HUES48 (cell line): Measurements from ENCODE around the gene TMPRSS15.

Source experiments
- H3K27ac ChIP-seq: one replicate; pipeline ENCODE4 v1.7.0; 2013; ENCODE audit warnings: low read depth, low read length, inconsistent platforms
- H3K27me3 ChIP-seq: 2 replicates; pipeline ENCODE4 v1.6.1; 2013; ENCODE audit warnings: mild to moderate bottlenecking, low read length; ENCODE audit not compliant: control insufficient read depth, insufficient read depth
- H3K36me3 ChIP-seq: 2 replicates; pipeline ENCODE4 v1.6.1; 2013; ENCODE audit warnings: low read length; ENCODE audit not compliant: control insufficient read depth, insufficient read depth
- H3K4me1 ChIP-seq: 2 replicates; pipeline ENCODE4 v1.6.1; 2013; ENCODE audit warnings: mild to moderate bottlenecking, low read length; ENCODE audit not compliant: control insufficient read depth, insufficient read depth
- H3K4me3 ChIP-seq: 2 replicates; pipeline ENCODE4 v1.5.1; 2013; ENCODE audit warnings: mild to moderate bottlenecking, low read depth, low read length
- H3K9ac ChIP-seq: 2 replicates; pipeline ENCODE4 v1.6.1; 2013; ENCODE audit warnings: mild to moderate bottlenecking, low read depth, low read length, moderate library complexity
- H3K9me3 ChIP-seq: 2 replicates; pipeline ENCODE4 v1.6.1; 2013; ENCODE audit warnings: low read length; ENCODE audit not compliant: control insufficient read depth, insufficient read depth

Gene TMPRSS15

GRCh38 chr21:18350216-18350615 is 53.4 kb downstream of the TMPRSS15 start:
- no peaks in the 10 kb centered on the region for H3K9me3 ChIP-seq
- H3K36me3 ChIP-seq = no peaks in the 10 kb centered on the region
- H3K27me3 ChIP-seq = no peaks in the 10 kb centered on the region
- H3K4me3 ChIP-seq = no peak overlapping the region
- H3K4me1 ChIP-seq = no peaks in the 10 kb centered on the region
- H3K9ac ChIP-seq = no peak overlapping the region
- H3K27ac ChIP-seq = no peak overlapping the region

- Histone ChIP-seq H3K9me3 (no peaks in the 10 kb centered on the region), H3K4me1 (no peaks in the 10 kb centered on the region), H3K27me3 (no peaks in the 10 kb centered on the region), H3K4me3 (no peak overlapping the region), H3K9ac (no peak overlapping the region), H3K27ac (no peak overlapping the region), H3K36me3 (no peaks in the 10 kb centered on the region)
Observed at GRCh38 chr21:18349468-18349867, 54.1 kb downstream of the TMPRSS15 start.

GRCh38 chr21:18340387-18340942 is 63.1 kb downstream of the TMPRSS15 start:
- Histone ChIP-seq H3K4me1 (no peaks in the 10 kb centered on the region), H3K36me3 (no peaks in the 10 kb centered on the region)

GRCh38 chr21:18335651-18336236 is 67.8 kb downstream of the TMPRSS15 start:
- no peaks in the 10 kb centered on the region for H3K9me3 ChIP-seq
- no peaks in the 10 kb centered on the region for H3K36me3 ChIP-seq
- H3K27ac ChIP-seq = no peak overlapping the region
- no peaks in the 10 kb centered on the region for H3K27me3 ChIP-seq
- no peak overlapping the region for H3K9ac ChIP-seq
- H3K4me3 ChIP-seq = no peak overlapping the region
- no peaks in the 10 kb centered on the region for H3K4me1 ChIP-seq

More at GRCh38 chr21:18340387-18340942, 63.1 kb downstream of the TMPRSS15 start:
- H3K9ac ChIP-seq = no peak overlapping the region
- H3K9me3 ChIP-seq = no peaks in the 10 kb centered on the region
- no peaks in the 10 kb centered on the region for H3K27me3 ChIP-seq
- H3K27ac ChIP-seq = no peak overlapping the region
- H3K4me3 ChIP-seq = no peak overlapping the region

GRCh38 chr21:18334066-18334465 is 69.5 kb downstream of the TMPRSS15 start:
- Histone ChIP-seq H3K36me3 (no peaks in the 10 kb centered on the region), H3K4me3 (no peak overlapping the region), H3K9ac (no peak overlapping the region), H3K9me3 (no peaks in the 10 kb centered on the region), H3K27ac (no peak overlapping the region), H3K4me1 (no peaks in the 10 kb centered on the region), H3K27me3 (no peaks in the 10 kb centered on the region)

- H3K4me3 ChIP-seq = no peak overlapping the region
- H3K9me3 ChIP-seq = peaks cover 10% of the 10 kb centered on the region
- H3K27ac ChIP-seq = no peak overlapping the region
- no peaks in the 10 kb centered on the region for H3K27me3 ChIP-seq
- no peaks in the 10 kb centered on the region for H3K36me3 ChIP-seq
- H3K4me1 ChIP-seq = peaks cover 6% of the 10 kb centered on the region; the same call in 1 of the 2 replicates
- H3K9ac ChIP-seq = no peak overlapping the region
Observed at GRCh38 chr21:18318156-18318555, 85.4 kb downstream of the TMPRSS15 start.

- H3K4me1 ChIP-seq = peaks cover 9% of the 10 kb centered on the region
- H3K9me3 ChIP-seq = no peaks in the 10 kb centered on the region
- no peaks in the 10 kb centered on the region for H3K27me3 ChIP-seq
- H3K36me3 ChIP-seq = no peaks in the 10 kb centered on the region
- H3K9ac ChIP-seq = no peak overlapping the region
- H3K4me3 ChIP-seq = no peak overlapping the region
- H3K27ac ChIP-seq = no peak overlapping the region
Observed at GRCh38 chr21:18298228-18298627, 105.4 kb downstream of the TMPRSS15 start.

GRCh38 chr21:18294100-18294499 is 109.5 kb downstream of the TMPRSS15 start:
- Histone ChIP-seq H3K4me3 (no peak overlapping the region), H3K4me1 (peaks cover 6% of the 10 kb centered on the region), H3K27ac (no peak overlapping the region), H3K36me3 (no peaks in the 10 kb centered on the region), H3K9ac (no peak overlapping the region), H3K27me3 (no peaks in the 10 kb centered on the region), H3K9me3 (no peaks in the 10 kb centered on the region)

- H3K4me3 ChIP-seq = no peak overlapping the region
- H3K27me3 ChIP-seq = no peaks in the 10 kb centered on the region
- H3K9ac ChIP-seq = no peak overlapping the region
- no peaks in the 10 kb centered on the region for H3K9me3 ChIP-seq
- H3K27ac ChIP-seq = no peak overlapping the region
- no peaks in the 10 kb centered on the region for H3K36me3 ChIP-seq
- H3K4me1 ChIP-seq = no peaks in the 10 kb centered on the region
Observed at GRCh38 chr21:18289876-18290275, 113.7 kb downstream of the TMPRSS15 start.

GRCh38 chr21:18285379-18285778 is 118.2 kb downstream of the TMPRSS15 start:
- H3K27me3 ChIP-seq = no peaks in the 10 kb centered on the region
- no peak overlapping the region for H3K27ac ChIP-seq
- H3K4me1 ChIP-seq = no peaks in the 10 kb centered on the region
- H3K9ac ChIP-seq = no peak overlapping the region
- no peaks in the 10 kb centered on the region for H3K9me3 ChIP-seq
- H3K4me3 ChIP-seq = no peak overlapping the region
- no peaks in the 10 kb centered on the region for H3K36me3 ChIP-seq

GRCh38 chr21:18275781-18276180 is 127.8 kb downstream of the TMPRSS15 start:
- H3K27ac ChIP-seq = no peak overlapping the region
- H3K4me3 ChIP-seq = no peak overlapping the region
- no peak overlapping the region for H3K9ac ChIP-seq
- no peaks in the 10 kb centered on the region for H3K36me3 ChIP-seq
- H3K9me3 ChIP-seq = no peaks in the 10 kb centered on the region
- H3K27me3 ChIP-seq = no peaks in the 10 kb centered on the region
- H3K4me1 ChIP-seq = no peaks in the 10 kb centered on the region
